Neural cell (in vitro differentiated cells): ENCODE measurements around the gene TSPAN16.

Source experiments
- EP300 ChIP-seq: fragments of 450-650 bp; conservative IDR thresholded peaks from 2 replicates; pipeline ENCODE4 v1.6.1; 2014; ENCODE audit warnings: antibody characterized with exemption, mild to moderate bottlenecking, moderate library complexity; ENCODE audit not compliant: poor library complexity, severe bottlenecking
- EZH2 ChIP-seq: fragments of 200-600, 300-800 bp; shearing (Covaris generic), sonication (generic); IDR thresholded peaks from 2 replicates; pipeline ENCODE4 v1.6.1; 2014; ENCODE audit warnings: antibody characterized with exemption, low read length, borderline replicate concordance, mild to moderate bottlenecking; ENCODE audit not compliant: insufficient read depth, poor library complexity, severe bottlenecking
- POLR2AphosphoS5 ChIP-seq: IDR thresholded peaks from 2 replicates; pipeline ENCODE4 v1.6.1; 2012
- RAD21 ChIP-seq: fragments of 450-650 bp; conservative IDR thresholded peaks from 2 replicates; pipeline ENCODE4 v1.6.1; 2014; ENCODE audit warnings: antibody characterized with exemption, mild to moderate bottlenecking, moderate library complexity
- TAF1 ChIP-seq: IDR thresholded peaks from 2 replicates; pipeline ENCODE4 v1.6.1; 2012; ENCODE audit warnings: low read depth
- TF ChIP-seq, protein P1 (sequence below): IDR thresholded peaks from 2 replicates; pipeline ENCODE4 v1.6.1; 2012; ENCODE audit warnings: borderline replicate concordance
- TF ChIP-seq, protein P2 (sequence below): fragments of 450-650 bp; IDR thresholded peaks from 2 replicates; pipeline ENCODE4 v1.5.1; 2014; ENCODE audit warnings: antibody characterized with exemption, mild to moderate bottlenecking, moderate library complexity; ENCODE audit not compliant: poor library complexity, severe bottlenecking

DNA sequence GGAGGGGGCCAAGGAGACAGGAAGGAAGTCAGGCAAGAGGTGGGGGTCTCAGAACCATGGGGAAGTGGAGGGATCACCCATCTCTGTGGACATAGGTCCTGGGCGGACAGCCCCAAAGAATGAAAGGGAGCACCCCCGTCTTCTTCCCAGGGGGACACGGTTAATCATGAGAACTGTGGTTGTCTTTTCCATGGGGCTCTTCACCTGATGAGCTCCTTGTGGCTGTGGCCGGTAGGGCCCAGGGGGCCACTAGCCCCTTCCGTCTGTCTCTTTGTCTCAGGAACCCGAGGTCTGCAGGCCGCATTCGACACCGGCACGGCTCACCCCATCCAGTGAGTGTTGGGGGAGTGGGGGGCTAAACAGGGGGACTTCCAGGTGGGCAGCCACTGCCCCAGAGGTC, 67.9 kb downstream of the TSPAN16 start:
- TF ChIP-seq, protein P1, sequence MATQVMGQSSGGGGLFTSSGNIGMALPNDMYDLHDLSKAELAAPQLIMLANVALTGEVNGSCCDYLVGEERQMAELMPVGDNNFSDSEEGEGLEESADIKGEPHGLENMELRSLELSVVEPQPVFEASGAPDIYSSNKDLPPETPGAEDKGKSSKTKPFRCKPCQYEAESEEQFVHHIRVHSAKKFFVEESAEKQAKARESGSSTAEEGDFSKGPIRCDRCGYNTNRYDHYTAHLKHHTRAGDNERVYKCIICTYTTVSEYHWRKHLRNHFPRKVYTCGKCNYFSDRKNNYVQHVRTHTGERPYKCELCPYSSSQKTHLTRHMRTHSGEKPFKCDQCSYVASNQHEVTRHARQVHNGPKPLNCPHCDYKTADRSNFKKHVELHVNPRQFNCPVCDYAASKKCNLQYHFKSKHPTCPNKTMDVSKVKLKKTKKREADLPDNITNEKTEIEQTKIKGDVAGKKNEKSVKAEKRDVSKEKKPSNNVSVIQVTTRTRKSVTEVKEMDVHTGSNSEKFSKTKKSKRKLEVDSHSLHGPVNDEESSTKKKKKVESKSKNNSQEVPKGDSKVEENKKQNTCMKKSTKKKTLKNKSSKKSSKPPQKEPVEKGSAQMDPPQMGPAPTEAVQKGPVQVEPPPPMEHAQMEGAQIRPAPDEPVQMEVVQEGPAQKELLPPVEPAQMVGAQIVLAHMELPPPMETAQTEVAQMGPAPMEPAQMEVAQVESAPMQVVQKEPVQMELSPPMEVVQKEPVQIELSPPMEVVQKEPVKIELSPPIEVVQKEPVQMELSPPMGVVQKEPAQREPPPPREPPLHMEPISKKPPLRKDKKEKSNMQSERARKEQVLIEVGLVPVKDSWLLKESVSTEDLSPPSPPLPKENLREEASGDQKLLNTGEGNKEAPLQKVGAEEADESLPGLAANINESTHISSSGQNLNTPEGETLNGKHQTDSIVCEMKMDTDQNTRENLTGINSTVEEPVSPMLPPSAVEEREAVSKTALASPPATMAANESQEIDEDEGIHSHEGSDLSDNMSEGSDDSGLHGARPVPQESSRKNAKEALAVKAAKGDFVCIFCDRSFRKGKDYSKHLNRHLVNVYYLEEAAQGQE = no peak
- TF ChIP-seq, protein P2, sequence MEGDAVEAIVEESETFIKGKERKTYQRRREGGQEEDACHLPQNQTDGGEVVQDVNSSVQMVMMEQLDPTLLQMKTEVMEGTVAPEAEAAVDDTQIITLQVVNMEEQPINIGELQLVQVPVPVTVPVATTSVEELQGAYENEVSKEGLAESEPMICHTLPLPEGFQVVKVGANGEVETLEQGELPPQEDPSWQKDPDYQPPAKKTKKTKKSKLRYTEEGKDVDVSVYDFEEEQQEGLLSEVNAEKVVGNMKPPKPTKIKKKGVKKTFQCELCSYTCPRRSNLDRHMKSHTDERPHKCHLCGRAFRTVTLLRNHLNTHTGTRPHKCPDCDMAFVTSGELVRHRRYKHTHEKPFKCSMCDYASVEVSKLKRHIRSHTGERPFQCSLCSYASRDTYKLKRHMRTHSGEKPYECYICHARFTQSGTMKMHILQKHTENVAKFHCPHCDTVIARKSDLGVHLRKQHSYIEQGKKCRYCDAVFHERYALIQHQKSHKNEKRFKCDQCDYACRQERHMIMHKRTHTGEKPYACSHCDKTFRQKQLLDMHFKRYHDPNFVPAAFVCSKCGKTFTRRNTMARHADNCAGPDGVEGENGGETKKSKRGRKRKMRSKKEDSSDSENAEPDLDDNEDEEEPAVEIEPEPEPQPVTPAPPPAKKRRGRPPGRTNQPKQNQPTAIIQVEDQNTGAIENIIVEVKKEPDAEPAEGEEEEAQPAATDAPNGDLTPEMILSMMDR = no peak
- TF ChIP-seq EZH2 = no peak
- no peak for TF ChIP-seq POLR2AphosphoS5
- no peak for TF ChIP-seq RAD21
- no peak for TF ChIP-seq TAF1
- TF ChIP-seq EP300 = no peak
